DLD1 (cell line): ENCODE results near the gene IPO7.
"Not testable (repeated sequence)": the region's sequence is repeated elsewhere in the genome, so short reads cannot be mapped to it uniquely, and the experiment has no call there.

Experiments
- in situ Hi-C: cut with HindIII; loops from 2 replicates; pipeline ENCODE4 v1.10.0; 2017; ENCODE audit warnings: low sequenced_read_pairs

Gene IPO7

DNA sequence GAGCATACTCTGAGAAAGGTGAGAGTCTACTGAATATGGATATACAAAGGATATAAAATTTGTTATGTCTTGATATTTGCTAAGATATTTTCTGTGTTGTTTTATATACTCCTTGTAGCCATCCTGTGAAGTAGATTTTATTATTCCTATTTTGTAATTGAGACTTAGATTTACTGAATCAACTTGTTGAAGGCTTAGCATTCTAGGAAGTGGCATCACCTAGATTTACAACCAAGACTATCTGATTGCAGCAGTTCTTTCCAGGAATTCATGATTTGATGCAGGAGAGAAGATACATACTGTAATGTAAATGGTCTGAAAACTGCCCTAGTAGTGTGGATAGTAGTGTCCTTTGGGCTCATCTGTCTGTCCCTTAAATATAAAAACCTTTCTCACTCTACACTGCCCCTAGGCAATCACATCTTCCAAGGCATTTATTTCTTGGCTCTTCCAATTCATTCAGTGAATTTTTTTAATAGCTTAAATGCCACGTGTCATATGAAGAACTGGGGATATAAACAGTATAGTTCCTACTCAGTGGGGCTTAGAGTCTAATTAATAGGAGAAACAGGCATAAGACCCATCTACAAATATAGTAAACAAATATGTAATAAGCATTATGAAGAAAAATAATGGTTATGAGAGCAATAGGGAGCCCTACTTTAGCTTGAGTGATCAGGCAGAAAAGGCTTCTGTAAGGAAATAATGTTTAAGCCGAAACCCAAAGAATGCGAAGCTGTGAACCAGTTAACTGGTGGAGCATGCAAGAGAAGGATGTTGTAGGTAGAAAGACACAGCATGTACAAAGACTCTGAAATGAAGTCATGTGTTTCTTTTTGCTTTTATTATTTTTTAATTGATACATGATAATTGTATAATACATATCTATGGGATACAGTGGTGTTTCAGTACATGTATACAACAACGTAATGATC is 13.6 kb downstream of the IPO7 start:
- in situ Hi-C loops = no loop called here

DNA sequence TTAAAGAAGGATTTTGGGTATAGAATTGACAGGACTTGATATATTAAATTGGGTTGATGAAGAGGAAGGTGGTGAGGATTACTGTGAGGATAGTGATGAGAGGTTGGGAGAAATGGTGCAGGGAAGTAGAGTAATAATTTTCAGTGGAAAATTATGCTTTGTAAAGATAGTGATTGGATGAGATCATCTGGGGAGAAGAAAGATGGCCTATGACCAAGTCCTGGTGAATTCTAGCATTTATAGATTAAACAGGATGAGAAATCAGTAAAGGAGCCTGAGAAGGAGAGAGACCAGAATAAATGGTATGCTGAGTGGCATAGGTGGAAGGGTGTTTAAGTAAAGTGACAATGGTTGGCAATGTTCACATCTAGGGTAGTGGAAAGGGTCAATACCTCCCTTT is 15.0 kb downstream of the IPO7 start:
- in situ Hi-C loops = no loop called here

DNA sequence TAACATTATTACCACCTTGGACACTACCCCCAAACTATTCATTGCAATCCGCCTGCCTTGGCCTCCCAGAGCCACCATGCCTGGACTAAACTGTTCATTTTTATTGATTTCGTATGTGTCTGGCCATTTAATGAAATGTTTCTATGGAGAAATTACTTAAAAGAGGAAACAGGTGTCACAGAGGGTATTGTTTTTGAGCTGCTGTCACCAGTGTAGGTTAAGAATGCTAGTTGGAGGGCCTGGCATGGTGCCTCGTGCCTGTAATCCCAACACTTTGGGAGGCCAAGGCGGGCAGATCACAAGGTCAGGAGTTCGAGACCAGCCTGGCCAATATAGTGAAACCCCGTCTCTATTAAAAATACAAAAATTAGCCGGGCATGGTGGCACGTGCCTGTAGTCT is 17.4 kb downstream of the IPO7 start:
- in situ Hi-C loops = not testable (repeated sequence)

DNA sequence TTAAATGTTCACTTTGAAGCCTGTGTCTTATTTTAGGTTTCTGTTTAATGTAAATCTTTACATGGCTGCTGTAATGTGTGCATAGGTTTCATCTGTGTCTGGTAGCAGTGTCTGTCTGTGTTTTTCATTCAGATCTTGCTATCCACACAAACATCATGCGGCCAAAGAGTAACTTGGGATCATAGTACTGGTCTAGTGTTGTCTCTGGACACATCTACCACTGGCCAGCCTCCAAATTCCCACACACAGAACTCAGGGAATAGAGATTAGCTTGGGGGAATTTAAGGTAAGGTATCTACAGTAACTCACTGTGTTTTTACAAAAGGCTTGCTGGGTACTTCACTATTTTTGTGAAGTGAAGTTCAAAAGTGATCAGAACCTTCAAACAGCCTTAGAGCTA is 44.3 kb downstream of the IPO7 start:
- in situ Hi-C loops = no loop called here

DNA sequence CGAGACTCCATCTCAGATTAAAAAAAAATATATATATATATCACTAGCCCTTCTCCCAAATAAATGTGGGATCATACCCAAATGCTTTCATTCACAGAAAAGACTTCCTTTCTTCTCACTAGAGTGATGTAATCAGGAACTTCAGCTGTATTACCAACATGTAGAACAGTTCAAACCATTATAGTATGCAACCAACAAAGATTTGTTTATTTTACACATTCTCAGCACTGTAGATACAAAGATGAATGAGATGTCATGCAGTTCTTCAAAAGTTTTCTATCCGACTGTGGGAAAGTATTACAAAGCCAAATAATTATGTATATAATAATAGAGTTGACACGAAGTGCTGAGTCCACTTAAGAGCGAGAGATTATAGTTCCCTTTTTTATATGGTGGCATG is 54.2 kb downstream of the IPO7 start:
- in situ Hi-C loops = no loop called here

DNA sequence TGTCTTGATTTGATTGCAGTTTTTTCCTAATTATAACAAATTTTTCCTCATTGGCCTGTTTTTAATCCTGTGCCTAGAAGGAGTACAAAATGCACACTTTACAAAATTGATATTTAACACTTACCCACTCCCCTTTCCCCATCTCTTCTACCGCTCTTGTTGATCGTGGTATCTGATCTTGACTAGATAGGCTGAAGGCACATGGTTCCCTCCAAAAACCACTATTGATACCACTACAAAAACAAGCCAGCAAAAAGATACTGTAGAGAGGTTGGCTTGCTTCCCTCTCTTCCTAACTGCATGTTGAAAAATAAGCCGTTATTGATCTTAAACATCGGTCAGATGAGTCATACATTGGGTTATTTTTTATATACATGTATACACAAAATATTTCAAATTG is 61.8 kb downstream of the IPO7 start:
- in situ Hi-C loops = no loop called here

DNA sequence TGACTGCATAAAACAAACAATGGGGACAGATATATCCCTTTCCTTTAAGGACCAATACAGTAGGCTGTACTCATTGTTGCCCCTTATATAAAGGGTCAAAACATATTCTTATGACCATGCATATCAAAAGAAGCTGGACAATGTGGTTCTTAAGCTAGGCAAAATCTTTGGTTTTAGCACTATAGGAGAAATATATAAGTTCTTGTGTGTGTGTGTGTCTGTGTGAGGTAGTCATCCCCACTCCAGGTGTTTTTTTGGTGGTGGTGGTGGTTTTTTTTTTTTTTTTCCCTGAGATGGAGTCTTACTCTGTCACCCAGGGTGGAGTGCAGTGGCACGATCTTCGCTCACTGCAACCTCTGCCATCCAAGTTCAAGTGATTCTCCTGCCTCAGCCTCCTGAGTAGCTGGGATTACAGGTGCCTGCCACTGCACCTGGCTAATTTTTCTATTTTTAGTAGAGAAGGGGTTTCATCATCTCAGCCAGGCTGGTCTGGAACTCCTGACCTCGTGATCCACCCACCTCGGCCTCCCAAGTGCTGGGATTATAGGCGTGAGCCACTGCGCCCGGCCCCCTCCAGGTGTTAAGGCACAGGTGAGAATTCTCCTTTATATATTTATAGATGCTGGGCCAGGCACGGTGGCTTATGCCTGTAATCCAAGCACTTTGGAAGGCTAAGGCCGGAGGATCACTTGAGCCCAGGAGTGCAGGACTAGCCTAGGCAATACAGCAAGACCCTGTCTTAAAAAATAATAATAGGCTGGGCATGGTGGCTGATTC is 64.3 kb downstream of the IPO7 start:
- in situ Hi-C loops = no loop called here

DNA sequence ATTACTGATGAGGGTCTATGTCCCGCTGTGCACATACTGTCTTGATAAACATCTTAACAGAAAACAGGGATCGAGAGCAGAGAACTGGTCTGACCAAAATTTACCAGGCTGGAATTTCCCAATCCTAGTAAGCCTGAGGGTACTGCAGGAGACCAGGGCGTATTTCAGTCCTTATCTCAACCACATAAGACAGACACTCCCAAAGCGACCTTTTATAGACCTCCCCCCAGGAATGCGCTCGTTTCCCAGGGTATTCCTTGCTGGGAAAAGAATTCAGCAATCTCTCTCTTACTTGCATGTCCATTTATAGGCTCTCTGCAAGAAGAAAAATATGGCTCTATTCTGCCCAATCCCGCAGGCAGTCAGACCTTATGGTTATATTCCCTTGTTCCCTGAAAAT is 67.6 kb downstream of the IPO7 start:
- in situ Hi-C loops = not testable (repeated sequence)

DNA sequence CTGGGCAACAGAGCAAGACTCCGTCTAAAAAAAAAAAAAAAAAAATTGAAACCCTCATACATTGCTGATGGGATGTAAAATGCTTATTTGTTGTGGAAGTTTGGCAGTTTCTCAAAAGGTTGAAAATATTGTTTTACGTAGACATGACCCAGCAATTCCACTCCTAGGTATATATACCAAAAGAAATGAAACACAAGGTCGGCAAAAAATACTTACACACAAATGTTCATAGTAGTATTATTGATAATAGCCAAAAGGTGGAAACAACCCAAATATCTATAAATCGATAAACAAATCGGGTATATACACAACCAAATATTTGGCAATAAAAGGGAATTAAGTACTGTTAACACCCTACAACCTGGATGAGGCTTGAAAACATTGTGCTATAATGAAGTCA is 71.3 kb downstream of the IPO7 start:
- in situ Hi-C loops = loop anchor here (5.0 kb wide), 1 partner anchor 47 kb away; no protein-coding TSS in a partner anchor

DNA sequence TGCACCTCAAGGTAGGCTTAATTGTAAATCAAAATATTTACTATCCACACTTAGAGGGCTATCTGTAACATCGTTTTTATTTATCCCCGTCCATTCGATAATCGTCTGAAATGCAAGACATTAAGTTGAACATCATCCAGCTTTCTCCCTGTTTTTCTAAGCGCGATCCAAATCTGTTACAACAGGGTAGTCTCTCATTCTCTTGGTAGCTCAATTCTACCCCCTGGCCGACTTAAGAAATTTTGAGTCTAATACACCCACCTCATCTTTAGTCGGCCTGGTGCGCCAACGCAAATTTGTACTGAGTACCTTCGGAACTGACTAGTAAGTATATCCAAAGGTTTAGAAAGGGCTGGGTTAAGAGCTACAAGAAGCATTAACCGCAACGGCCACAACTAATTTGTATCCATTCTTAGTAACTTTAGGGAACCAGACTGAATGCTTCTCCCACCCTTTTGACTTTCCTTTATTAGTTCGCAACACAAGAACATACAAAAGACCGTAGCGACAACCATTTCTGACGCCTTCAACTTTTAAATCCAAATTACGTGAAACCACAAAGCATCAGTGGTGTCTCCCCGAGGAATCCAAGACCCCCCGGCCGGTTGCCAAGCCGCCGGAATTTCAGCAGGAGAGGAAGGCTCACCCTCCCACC is 75.3 kb downstream of the IPO7 start:
- in situ Hi-C loops = loop anchor here (5.0 kb wide), 1 partner anchor 43 kb away; no protein-coding TSS in a partner anchor

DNA sequence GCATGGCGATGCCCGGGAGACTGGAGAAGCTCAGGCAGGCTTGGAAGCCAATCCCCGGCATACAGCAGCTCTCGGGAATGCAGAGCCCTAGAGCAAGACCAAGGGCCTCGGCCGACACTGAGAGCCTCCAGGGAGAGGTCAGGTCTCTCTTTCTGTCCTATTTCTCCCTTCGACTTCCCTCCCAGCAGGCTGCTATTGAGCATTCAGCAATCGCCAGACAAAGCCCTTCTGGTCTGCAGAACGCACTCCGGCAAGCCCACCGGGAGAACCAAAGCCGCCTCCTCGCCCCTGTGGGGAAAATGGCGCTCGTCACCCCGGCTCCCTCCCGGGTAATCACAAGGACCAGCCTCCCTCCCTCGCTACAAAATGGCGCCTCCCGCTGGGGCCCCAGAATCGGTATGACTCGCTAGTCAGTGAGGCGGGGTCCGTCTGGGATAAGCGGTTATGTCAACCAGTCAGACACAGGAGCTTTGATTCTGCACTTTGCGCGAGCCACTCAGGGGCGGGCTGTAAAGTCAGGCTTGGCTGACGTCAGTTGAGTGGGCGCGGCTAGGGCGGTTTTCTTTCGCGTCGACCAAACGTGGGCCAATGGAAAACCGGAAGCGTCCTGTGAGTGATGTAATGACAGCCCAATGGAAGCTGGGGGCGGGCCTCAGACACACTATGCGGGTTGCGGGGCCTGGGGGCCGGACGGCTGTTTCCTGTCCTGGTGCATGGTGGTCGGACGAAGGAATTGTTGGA is 76.0 kb downstream of the IPO7 start, which contains the start of gene ZNF143:
Gene ZNF143 (plus strand): TSS at position 691 of the 741 bp plus-strand sequence. CDS start 10,297 bp downstream, outside the sequence.
- in situ Hi-C loops = no loop called here

DNA sequence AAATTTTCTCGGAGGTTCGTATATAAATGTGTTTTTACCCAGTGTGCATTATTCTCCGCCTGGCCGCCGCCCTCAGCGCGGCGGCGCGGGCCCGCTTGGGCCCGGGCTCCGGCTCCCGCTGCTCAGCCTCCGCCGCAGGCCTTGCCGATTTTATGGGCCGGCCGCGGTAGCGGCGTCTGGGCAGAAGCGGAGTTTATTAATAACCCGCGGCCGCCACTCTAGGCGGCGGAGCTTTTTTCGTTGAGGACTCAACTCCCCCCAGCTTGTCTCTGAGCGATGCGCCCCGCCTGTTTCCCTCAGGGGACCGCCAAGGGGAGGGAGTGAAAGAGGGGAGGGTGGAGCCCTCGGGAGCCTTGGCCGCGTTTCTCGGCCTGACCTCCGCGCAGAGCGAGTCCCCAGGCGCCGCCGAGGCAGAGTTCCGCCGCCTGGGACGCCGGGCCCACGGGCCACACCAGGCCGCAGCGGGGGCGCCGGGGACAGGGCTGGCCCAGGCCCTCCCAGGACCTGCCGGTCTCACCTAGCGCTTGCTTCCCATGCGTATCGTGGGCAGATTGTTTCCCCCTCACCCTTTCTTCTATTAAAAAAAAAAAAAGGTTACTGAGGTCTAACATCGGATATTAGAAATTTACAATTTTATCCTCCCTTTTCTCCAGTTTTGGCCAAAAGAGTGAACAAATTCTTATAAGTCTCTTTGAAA is 76.8 kb downstream of the IPO7 start:
- in situ Hi-C loops = no loop called here

DNA sequence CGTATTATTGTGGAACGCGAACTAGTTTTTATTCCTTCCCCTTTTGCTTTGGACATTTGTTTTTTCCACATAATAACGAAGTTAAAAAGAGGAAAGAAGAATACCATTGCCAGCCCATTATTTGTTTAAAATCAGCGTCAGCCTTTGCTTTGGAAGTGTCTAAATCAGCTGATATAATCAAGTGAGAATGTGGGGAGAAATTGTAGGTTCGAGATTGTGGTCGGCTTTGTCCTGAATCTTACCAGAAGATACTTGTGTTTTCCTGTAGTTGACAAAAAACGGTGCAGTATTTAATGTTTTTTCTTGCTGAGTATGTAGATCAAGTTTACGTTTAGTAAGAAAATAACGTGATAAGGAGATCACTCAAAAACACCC is 77.3 kb downstream of the IPO7 start:
- in situ Hi-C loops = no loop called here

DNA sequence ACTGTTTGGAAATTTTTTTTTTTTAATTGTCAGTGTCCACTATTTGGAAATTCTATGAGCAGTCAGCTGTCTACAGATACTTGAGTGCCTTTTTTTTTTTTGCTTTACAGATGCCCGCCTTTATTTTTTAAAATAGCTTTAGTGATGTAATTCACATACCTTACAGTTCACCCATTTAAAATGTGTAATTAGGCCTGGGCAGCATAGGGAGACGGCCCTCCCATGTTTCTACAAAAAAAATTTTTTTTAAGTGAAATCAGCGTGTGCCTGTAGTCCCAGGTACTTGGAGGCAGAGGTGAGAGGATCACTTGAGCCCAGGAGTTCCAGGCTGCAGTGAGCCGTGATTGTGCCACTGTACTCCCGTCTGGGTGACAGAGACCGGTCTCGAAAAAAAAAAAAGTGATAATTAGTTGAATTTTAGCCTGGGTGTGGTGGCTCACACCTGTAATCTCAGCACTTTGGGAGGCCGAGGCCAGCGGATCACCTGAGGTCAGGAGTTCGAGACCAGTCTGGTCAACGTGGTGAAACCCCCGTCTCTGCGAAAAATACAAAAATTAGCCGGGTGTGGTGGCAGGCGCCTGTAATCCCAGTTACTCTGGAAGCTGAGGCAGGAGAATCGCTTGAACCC is 77.8 kb downstream of the IPO7 start:
- in situ Hi-C loops = no loop called here

DNA sequence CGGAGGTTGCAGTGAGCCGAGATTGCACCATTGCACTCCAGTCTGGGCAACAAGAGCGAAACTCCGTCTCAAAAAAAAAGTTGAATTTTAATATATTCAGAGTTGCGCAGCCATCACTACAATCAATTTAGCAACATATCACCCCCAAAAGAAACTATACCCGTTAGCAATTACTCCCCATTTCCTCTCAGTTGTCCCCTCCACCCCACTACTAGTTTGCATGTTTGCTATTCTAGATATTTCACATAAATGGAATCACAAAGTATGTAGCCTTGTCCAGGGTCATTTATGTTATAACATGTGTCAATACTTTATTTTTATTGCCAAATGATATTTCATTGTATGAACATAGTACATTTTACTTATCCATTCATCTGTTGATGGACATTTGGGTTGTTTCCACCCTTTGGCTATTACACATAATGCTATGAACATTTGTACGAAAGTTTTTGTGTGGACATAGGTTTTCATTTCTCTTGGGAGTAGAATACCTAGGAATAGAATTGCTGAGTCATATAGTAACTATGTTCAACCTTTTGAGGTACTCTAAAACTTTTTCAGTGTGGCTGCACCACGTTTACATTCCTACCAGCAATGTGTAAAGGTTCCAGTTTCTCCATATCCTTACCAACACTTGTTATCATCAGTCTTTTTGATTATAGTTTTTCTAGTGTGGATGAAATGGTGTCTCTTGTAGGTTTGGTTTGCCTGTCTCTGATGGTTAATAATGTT is 78.5 kb downstream of the IPO7 start:
- in situ Hi-C loops = no loop called here

DNA sequence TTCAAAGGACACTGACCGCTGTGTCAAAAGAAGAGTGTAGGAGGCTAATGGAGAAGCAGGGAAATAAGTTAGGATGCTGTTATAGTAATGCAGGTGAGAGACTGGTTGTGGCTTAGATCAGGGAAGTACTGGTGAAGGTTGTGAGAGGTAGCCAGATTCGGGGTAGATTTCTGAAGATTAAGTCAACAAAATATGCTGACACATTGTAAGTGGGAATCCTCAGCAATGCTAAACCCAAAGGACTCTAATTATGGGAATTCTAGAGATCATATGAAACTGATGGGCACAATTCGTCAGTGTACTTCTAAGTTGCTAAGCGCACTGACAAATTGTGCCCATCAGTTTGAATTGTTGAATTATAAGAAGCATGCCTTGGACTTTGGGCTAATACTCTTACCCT is 86.3 kb downstream of the IPO7 start:
- in situ Hi-C loops = no loop called here

DNA sequence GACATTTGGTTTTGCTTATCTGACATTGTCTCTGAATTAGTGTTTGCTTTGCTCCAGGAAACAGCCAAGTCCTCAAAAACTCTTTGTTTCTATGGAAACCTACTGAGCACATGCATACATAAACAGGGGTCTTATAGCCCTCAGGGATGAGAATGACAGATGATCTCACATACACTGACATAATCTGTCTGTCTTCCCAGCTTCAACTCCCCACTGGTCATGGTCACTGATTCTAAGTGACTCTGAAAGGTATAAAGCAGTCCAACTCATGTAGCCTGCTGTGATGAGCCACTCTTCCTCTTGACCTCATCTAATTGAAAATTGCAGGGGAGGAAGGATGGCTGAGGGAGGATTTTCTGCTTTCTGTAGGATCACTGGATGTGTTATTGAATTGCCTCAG is 89.0 kb downstream of the IPO7 start:
- in situ Hi-C loops = no loop called here

DNA sequence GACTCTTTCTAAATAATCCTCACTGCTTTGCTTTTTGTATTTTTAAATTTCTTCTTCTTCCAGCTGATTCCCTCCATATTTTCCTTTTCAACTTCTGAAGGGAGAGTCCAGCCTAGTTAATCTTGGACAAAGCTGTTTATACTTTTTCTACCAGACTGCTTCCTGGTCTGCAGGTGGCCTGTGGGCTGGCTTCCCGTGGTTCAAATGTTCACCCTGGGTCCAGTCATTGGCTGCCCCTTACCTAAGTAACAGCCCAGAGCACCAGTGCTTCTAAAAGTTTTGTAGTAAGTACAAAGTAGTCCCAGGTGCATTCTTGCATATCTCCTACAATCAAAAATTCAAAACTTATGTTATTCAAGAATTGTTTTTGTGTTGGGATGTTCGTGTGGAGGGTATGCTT is 95.4 kb downstream of the IPO7 start:
- in situ Hi-C loops = no loop called here
